HG03520 (cell line): ENCODE data around the gene SIT1.
"Not testable (repeated sequence)": the region's sequence is repeated elsewhere in the genome, so short reads cannot be mapped to it uniquely, and the experiment has no call there.

Experiments
- ATAC-seq: cut with Tn5 transposase; IDR thresholded peaks from one replicate; pipeline ENCODE4 v1.9.1; 2021; ENCODE audit warnings: mild to moderate bottlenecking, moderate library complexity; ENCODE audit not compliant: unreplicated experiment

The SIT1 gene

DNA sequence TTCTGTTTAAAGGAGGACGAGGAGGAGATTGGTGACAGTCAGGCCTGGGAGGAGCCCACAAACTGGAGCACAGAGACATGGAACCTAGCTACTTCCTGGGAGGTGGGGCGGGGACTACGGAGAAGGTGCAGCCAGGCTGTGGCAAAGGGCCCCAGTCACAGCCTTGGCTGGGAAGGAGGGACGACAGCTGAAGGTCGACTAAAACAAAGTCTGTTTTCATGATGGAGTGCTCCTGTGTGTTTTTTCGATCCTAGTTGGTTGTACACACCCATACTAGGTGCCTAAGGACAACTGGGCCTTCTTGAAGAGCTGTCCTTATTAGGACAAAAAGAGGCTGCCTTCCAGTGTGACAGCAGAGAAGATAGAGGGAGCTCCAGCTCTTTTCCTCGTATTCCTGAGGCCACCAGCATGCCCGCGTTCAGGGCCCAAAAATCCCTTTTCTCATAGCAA is 10.3 kb upstream of the SIT1 start:
- no peak for ATAC-seq

DNA sequence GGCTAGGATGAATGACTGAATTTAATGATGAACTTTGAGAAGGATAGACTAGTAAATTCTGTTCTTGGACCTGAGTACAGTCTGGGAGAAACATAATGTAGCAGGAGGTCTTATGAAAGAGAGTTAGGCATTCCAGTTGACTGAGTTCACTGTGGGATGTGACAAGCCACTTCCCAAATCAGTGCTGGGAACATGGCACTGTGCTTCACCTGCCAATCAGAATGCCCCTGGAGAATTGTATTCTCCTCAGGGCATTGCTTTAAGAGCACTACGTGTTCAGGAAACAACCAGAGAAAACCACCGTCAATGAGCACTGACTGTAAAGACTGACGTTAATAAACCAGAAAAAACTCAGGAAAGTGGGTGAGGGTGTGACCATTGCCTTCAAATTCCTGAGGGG is 8.6 kb upstream of the SIT1 start:
- no peak for ATAC-seq

DNA sequence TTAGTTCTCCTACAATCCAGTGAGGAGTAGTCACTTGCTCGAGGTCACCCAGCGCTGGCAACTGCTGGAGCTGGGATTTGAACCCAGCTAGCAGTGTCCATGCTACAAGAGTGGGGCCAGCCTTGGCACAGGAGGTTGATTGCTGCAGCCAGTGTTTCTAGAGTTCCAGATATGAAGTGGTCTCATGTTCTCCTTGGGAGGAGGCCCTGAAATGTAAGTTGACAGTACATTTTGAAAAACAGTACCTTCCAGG is 8.2 kb upstream of the SIT1 start:
- ATAC-seq = no peak

DNA sequence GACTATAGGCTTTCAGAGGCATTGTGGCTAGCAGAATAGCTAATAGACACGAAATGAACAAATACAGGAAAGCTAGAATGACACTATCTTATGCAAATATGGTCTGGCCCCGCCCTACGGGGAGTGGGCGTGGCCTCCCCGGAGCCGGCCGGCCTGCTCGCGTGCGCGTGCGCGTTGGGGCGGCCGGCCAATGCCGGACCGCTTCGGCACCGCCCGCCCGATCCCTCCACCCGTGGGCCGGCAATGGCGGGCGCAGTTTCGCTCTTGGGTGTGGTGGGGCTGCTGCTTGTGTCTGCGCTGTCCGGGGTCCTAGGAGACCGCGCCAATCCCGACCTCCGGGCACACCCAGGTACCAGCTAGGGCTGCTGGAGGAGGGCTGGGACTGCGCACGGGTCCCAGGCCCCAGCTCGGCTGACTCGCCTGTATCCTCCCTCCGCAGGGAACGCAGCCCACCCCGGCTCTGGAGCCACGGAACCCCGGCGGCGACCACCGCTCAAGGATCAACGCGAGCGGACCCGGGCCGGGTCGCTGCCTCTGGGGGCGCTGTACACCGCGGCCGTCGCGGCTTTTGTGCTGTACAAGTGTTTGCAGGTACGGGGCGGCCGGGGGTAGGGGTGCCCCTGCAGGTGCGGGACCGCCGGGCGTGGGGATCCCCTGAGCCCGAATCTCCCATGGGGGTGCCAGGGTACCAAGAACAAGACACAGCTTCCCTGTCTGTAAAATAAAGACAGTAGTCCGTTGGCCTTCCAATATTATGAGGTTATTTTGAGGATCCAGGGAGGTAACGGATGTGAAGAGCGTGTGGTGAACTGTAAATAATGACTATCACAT is 7.6 kb upstream of the SIT1 start, which contains the start of gene CCDC107:
Gene CCDC107 (plus strand): TSS at position 156 of the 831 bp plus-strand sequence. CDS start 88 bp downstream, at position 244.
- peak; percentile 54 for ATAC-seq

DNA sequence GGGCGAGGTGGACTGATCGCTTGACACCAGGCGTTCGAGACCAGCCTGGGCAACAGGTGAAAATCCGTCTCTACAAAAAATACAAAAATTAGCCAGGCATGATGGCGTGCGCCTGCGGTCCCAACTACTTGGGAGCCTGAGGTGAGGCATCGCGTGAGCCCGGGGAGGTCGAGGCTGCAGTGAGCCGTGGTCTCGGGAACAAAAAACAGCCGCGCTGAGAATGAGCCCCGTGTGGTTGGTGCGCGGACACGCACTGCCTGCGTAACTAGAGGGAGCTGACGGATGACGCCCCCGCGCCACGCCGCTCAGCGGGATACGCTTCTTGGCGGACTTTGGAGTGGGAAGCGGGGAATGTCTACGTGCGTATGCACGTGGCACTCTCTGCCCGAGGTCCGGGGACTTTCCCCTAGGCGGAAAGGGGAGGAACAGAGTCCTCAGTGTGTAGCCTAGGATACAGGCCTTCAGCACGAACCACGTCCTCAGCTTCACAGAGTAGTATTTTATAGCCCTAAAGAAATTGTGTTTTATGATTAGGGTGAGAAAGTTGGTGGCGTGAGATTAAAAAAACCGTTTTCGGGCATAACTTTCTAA is 6.9 kb upstream of the SIT1 start, which contains the start of gene RMRP:
Gene RMRP (minus strand): TSS at position 474 of the 591 bp plus-strand sequence.
- peak; percentile 84 for ATAC-seq

DNA sequence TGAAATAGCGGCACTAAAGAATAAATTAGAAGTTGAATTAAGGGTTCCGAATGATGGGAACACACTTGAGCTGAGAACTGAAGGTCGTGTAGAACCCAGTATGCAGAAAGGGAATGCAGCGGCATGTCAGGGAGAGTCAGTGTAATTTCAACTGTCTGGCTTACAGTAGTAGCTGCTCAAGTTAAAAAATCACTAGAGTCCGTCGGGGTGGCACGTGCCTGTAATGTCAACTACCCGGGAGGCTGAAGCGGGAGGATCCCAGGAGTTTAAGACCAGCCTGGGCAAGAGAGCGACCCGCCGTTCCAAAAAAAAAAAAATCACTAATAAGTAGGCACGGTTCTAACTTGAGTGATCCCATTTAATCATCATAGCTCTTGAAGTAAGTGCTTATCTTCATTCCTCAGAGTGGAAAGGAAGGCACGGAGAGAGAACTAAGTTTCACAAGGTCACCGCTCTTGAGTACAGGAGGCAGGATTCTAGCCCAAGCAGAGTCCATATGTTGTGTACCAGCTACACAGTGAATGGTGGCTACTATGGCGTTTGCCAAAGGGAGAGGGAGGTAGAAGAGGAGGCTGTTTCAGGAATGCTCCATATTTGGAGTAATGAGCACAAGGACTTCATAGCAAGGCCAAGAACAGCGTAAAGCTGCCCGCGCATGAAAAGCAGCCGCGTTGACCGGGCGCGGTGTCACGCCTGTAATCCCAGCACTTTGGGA is 6.3 kb upstream of the SIT1 start:
- ATAC-seq = no peak

DNA sequence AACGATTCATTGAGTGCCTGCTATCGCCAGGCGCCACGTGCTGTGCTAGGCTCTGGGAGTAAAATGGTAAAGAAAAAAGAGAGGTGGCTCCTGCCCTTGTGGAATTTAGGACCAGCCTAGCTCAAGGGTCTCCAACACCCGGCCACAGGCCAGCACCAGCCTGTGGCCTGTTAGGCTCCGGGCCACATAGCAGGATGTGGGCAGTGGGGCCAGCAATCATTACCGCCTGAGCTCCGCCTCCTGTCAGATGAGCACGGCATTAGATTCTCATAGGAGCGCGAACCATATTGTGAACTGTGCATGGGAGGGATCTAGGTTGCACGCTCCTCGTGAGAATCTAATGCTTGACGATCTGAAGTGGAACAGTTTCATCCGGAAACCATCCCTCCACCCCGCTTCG is 5.6 kb upstream of the SIT1 start:
- ATAC-seq = no peak

DNA sequence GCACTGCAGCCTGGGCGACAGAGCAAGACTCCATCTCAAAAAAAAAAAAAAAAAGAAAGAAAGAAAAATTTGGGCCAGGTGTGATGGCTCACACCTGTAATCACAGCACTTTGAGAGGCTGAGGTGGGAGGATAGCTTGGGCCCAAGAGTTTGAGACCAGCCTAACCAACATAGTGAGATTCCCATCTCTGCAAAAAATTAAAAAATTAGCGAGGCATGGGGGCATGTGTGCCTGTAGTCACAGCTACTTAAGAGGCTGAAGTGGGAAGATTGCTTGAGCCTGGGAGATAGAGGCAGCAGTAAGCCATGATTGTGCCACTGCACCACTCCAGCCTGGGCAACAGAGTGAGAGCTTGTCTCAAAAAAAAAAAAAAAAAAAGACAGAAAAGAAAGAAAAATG is 2.9 kb upstream of the SIT1 start:
- no peak for ATAC-seq

DNA sequence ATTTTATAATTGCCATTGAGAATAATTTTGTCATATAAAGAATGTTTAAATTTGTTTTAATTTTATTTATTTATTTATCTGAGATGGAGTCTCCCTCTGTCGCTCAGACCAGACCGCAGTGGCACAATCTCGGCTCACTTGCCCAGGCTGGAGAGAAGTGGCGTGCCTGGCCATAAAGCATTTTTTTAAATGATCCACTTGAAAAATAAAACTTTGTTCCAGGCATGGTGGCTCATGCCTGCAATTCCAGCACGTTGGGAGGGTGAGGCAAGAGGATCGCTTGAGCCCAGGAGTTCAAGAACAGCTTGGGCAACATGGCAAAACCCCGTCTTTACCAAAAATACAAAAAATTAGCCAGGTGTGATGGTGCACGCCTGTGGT is 2.1 kb upstream of the SIT1 start:
- no peak for ATAC-seq

DNA sequence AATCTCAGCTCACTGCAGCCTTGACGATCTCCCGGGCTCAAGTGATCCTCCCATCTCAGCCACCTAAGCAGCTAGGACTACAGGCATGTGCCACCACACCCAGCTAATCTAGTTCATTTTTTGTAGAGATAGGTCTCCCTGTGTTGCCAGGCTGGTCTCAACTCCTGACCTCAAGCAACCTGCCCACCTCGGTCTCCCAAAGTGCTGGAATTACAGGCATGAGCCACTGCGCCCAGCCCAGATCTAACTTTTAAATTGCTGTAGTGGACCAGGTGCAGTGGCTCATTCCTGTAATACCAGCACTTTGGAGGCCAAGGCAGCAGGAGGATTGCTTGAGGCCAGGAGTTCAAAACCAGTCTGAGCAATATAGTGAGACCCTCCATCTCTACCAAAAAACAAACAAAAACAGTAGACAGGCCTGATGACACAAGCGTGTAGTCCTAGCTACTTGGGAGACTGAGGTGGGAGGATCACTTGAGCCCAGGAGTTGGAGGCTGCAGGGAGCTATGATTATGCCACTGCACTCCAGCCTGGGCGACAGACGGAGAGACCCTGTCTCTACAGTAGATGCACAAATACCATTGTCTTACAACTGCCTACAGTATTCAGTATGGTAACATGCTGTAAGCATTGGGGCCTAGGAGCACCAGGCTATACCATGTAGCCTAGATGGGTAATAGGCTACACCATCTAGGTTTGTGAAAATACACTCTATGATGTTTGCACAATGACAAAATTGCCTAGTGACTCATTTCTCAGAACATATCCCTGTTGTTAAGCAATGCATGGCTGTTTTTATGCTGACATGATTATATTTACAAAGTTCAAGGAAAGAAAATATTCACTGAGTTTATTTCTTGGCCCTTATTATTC is 1.5 kb upstream of the SIT1 start:
- no peak for ATAC-seq

DNA sequence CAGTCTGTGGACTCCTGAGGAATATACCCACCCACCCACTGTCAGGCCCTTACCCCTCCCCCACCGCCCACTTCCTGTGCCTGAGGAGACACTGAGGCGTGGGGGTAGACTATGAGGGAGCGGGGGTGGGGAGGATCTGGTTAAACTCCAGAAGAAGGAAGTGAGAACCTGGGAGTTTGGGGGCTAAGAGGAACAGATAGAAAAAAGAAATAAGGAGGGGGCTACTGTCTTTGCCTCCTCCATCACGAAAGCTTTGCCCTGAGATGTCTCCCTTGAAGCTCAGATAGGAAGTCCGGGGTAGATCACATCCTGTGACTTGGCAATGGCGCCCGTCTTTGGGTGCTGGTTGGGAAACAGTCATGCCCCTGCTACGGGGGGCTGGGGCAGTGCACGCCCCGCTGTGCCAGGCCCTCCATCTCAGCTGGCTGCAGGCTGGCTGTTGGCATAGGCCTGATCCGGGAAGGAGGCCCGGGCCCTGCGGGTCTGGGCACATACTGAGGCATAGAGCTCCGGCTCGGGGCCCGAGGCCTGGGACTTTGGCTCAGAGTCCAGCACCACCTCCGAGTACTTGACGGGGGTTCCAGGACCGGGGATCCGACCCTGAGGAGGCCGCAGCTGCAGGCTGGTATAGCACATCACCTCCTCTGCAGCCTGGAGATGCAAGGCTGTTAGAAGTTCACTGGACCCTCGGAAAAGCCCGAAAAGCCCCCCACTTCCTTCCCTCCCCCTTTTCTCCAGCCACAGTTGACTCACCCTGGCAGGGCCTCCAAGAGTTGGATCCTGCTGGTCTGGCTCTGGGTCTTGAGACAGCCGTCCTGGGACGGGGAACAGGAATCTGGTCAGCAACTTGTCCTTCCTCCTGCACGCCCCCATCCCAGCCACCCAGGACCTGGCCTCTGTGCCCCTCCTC is 1.0 kb downstream of the SIT1 start:
- no peak for ATAC-seq

DNA sequence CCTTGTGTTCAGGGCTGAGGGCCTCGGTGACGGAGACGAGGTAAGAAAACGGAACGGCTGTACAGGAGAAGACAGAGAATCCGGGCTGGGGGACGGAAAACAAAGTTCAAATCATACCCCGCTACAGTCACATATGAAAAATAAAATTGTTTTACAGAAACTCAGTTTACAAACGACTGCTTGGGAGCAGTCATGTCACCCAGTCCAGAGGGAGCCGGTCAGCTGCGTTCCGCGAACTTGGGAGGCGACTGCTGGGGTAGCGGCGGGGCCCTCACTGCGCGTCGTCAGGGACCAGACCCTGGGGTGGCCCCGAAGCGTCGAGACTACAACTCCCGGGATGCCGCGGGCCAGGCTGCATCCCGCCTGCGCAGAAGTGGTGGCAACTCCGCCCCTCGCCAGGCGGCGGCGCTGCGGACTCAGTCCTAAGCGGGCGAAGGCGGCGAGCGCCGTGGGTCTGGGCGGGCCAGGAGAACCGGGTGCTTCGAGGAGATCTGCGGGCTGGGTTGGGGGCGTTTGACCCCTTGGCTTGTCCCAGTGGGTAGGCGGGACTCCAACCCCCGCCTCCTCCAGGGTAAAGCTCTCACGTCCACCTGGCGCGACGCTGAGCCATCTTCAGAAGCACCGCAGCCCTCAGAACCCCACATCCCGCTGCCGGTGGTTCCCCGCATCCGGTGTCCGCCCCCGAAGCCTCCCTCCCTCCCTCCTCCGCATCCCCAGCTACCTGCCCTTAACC is 4.0 kb downstream of the SIT1 start:
- ATAC-seq = peak; percentile 91

DNA sequence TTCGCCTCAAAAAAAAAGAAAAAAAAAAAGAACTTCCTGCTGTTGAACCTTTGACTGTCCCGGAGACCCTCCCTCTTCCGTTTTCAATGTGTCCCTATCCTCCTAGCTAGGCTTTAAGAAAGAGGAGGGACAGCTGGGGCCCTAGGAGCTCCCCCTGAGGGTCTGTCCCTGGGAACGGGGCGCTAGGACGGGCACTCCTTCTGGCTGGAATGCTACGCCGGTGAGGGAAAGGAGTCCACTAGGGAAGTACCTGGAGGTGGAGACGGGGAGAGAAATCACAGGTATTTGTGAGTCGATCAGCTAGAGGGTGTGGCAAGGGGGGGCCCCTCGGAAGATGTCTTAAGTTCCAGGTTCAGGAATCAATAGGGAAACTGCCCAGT is 4.6 kb downstream of the SIT1 start:
- no peak for ATAC-seq

DNA sequence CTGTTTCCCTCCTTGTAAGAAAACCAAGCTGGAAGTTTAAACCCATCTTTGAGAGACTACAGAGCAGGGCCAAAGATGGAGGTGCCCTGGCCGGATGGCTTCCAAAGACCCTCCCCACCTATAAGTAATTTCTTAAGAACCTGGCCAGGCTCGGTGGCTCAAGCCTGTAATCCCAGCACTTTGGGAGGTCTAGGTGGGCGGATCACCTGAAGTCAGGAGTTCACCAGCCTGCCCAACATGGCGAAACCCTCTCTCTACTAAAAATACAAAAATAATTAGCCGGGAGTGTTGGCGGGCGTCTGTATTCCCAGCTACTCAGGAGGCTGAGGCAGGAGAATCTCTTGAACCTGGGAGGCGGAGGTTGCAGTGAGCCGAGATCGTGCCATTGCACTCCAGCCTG is 5.0 kb downstream of the SIT1 start:
- ATAC-seq = not testable (repeated sequence)

DNA sequence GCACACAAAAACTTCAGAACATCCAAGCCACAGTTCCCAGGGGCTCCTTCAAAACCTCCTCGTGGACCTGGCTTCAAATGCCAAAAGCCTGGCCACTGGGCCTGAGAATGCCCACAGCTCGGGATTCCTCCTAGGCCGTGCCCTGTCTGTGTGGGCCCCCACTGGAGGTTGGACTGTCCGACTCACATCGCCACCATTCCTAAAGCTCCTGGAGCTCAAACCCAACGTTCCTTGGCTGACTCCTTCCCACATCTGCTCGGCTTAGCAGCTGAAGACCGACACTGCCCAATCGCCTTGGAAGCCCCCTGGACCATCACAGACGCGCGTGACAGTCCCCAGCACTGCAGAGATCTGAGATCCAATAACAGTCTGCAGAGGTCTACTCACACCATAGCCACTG is 7.7 kb downstream of the SIT1 start:
- ATAC-seq = no peak

DNA sequence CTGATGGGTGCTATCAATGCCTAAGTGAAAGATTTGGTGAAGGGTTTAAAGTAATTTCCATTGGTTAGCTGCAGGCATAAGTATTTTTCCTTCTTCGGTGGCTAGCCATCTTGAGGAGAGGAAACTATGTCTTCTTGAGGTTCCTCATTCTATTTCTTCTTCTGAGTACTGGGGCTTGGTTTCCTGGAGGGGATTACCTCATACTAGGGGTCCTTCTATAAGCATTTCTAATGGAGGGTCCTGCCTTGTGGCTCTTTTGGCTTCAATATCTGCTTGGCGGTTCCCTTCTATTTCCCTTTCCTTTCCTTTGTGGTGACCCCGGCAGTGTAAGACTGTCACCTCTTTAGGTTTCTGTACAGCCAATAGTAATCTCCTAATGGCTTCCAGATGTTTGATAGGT is 9.3 kb downstream of the SIT1 start:
- ATAC-seq = not testable (repeated sequence)

DNA sequence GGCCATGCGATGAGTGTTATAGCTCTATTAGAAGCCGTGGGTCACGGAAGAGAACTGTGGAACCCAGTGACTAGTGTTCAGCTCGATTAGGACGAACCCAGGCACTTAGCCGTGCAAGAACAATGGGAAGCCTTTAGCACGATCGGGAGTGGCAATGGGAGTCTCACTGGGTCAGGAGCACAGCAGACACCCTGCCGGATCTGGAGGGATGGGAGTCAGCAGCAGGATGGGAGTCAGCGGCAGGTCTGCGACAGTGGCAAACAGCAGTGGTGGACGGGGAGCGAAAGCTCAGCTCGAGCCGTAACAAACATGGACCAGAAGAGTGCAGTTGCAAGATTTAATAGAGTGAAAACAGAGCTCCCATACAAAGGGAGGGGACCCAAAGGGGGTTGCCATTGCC is 10.3 kb downstream of the SIT1 start:
- ATAC-seq = not testable (repeated sequence)

DNA sequence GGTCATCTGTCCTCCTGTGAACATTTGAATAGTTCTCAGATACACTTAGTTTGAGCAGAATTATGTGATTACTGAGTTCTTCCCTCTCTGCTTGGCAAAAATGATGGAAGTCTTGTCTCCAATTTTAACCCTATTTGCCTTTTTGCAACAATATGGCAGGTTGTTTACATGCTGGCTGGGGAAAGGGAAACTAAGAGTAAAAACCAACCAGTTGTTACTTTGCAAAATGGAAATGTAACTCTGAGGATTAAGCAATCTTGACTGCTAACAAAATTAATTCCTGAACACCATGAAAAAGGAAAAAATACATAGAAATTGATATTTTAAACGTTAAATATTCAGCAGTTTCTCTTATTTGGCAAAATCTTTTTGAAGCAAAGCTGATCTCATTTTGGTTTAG is 11.1 kb downstream of the SIT1 start:
- ATAC-seq = no peak

DNA sequence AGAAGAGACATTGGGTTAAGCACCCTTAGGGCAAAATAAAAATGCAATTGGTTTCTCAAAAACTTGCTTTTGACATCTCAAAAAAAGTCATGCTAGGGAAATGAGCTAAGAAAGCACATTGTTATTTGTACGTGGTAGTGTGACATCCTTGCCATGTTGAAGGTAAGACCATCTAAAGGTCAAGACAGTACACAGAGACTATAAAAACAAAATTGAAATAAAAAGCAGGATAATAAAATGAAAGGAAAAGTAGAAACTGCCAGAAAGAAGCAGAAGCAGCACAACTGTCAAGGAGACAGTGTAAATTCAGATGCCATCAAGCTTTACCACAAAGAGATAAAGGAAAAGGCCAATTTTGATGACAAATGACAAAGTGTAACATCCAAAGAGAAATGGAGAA is 11.5 kb downstream of the SIT1 start:
- ATAC-seq = not testable (repeated sequence)
